AG04449 (cell line): ENCODE data around the gene PLCG1.

Source experiments
- CTCF ChIA-PET: fragments of 350-600 bp; formaldehyde crosslinking; extraction: SDS; loops from one replicate; lab custom pipeline; 2021; ENCODE audit warnings: antibody characterized with exemption; lab: Yijun Ruan, JAX
- POLR2A ChIA-PET: fragments of 400-600, 350-600 bp; formaldehyde crosslinking; extraction: SDS; loops from one replicate; lab custom pipeline; 2020; ENCODE audit warnings: antibody characterized with exemption, inconsistent platforms; lab: Yijun Ruan, JAX
- DNase-seq: peaks from one replicate; pipeline ENCODE4 v3.0.0-alpha.2; 2010; ENCODE audit warnings: low read depth, low spot score
- H3K4me3 ChIP-seq: 2 replicates; pipeline ENCODE4 v1.5.1; 2011; ENCODE audit warnings: low read depth, mild to moderate bottlenecking, control low read depth, low read length
- CTCF ChIP-seq: IDR thresholded peaks from one replicate; pipeline ENCODE4 v1.5.1; 2011; ENCODE audit warnings: mild to moderate bottlenecking, moderate library complexity, low read length, control low read depth, inconsistent platforms; ENCODE audit not compliant: insufficient read depth; ENCODE audit errors: missing control alignments

Gene PLCG1

GRCh38 chr20:41169791-41170351 lies 32.5 kb downstream of the PLCG1 start:
- no peak for TF ChIP-seq CTCF
- ChIA-PET CTCF (interaction anchor here (1.1 to 12.7 kb wide), 7 partner anchors 15 to 242 kb away, joined by 3 to 404 read pairs (median 7); partner anchors contain the start of gene LPIN3), POLR2A (interaction anchor here (1.8 kb wide), 1 partner anchor 160 kb away, joined by 6 read pairs; no protein-coding TSS in a partner anchor)
- no peak for DNase-seq
- H3K4me3 ChIP-seq, result no peak overlapping the region

GRCh38 chr20:41170386-41171105 lies 33.2 kb downstream of the PLCG1 start:
- no peak overlapping the region for H3K4me3 ChIP-seq
- ChIA-PET POLR2A (interaction anchor here (1.8 kb wide), 1 partner anchor 159 kb away, joined by 6 read pairs; no protein-coding TSS in a partner anchor), CTCF (interaction anchor here (1.2 to 12.7 kb wide), 7 partner anchors 15 to 241 kb away, joined by 3 to 404 read pairs (median 15); partner anchors contain the start of gene LPIN3)
- no peak for DNase-seq
- no peak for TF ChIP-seq CTCF

DNA sequence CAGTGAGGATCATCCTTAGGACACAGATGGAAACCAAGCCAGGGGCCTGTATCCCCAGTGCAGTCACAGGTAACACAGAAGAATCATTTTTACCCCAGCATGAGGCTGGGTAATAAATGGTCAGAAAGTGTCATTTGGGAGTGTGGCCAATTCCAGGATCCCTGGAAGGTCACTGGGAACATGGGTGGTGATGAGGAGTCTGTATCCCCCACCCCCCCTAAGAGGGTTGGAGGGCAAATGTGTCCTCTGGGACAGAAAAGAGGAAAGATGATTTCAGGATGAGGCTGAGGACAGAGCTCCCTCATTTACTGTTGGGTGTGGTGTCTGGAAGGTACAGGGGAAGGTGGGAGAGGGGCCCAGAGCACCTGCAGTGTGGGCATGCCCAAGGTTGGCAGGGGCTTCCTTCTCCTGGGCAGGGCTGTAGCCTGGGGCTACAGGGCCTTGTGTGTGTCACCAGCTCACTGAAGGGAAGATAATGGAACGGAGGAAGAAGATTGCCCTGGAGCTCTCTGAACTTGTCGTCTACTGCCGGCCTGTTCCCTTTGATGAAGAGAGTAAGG lies 34.5 kb downstream of the PLCG1 start:
- H3K4me3 ChIP-seq, result no peak overlapping the region
- no peak for TF ChIP-seq CTCF
- ChIA-PET POLR2A (interaction anchor here (0.7 kb wide), 1 partner anchor 21 kb away, joined by 3 read pairs; no protein-coding TSS in a partner anchor), CTCF (interaction anchor here (0.8 to 12.7 kb wide), 16 partner anchors 9 to 239 kb away, joined by 3 to 404 read pairs (median 12); partner anchors contain the start of gene LPIN3)
- DNase-seq, result no peak

DNA sequence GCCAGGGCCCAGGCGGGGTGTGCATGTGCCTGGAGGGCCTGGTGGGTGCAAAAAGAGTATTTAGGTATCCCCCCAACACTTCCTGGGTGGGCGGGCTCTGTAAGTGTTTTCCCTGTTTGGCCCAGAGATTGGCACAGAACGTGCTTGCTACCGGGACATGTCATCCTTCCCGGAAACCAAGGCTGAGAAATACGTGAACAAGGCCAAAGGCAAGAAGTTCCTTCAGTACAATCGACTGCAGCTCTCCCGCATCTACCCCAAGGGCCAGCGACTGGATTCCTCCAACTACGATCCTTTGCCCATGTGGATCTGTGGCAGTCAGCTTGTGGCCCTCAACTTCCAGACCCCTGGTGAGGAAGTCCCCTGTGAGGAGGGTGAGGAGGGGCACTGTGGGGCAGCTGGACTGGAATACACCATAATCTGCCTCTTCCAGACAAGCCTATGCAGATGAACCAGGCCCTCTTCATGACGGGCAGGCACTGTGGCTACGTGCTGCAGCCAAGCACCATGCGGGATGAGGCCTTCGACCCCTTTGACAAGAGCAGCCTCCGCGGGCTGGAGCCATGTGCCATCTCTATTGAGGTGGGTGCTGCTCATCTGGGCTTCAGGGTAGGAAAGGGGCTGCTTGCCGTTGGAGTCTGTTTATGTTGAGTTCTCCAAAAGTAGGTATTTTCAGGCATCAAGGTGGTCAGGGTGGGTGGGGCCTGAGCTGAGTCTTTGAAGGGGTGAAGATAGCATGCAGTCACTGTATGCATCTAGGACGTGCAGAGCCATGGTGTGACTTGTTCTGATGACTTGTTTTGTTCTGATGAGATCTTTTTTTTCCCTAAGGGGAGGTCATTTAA lies 35.2 kb downstream of the PLCG1 start:
- no peak for TF ChIP-seq CTCF
- no peak for DNase-seq
- POLR2A ChIA-PET, result interaction anchor here (0.7 kb wide), 2 partner anchors 22 to 157 kb away, joined by 3 read pairs; no protein-coding TSS in a partner anchor

GRCh38 chr20:41173161-41173721 lies 35.9 kb downstream of the PLCG1 start:
- CTCF ChIA-PET, result interaction anchor here (0.5 to 12.7 kb wide), 55 partner anchors 8 to 307 kb away, joined by 3 to 404 read pairs (median 5); partner anchors contain the start of gene LPIN3
- peak; percentile 98 for TF ChIP-seq CTCF
- no peak for DNase-seq
- H3K4me3 ChIP-seq, result no peak overlapping the region
- POLR2A ChIA-PET, result interaction anchor here (0.7 kb wide), 1 partner anchor 157 kb away, joined by 3 read pairs; no protein-coding TSS in a partner anchor

More for the DNA sequence above, 35.2 kb downstream of the PLCG1 start:
- no peak overlapping the region for H3K4me3 ChIP-seq
- CTCF ChIA-PET, result interaction anchor here (0.5 to 12.7 kb wide), 54 partner anchors 8 to 308 kb away, joined by 3 to 404 read pairs (median 5); partner anchors contain the start of gene LPIN3
